WTC11 (cell line): ENCODE results near the gene GIGYF2. TPM values are rescaled to one million over a fixed set of nuclear protein-coding genes. Genes with fewer than 3 reads are reported as not detected.

ENCODE experiments used
- CBFB ChIP-seq: sonication (generic); formaldehyde crosslinking; IDR thresholded peaks from 2 replicates; pipeline ENCODE4 v1.8.1; 2022; ENCODE audit warnings: mild to moderate bottlenecking, low read depth, missing genetic modification reagents
- ESRRA ChIP-seq: sonication (generic); formaldehyde crosslinking; IDR thresholded peaks from 2 replicates; pipeline ENCODE4 v1.8.1; 2022; ENCODE audit warnings: mild to moderate bottlenecking, missing genetic modification reagents, borderline replicate concordance
- FOXJ3 ChIP-seq: sonication (generic); formaldehyde crosslinking; IDR thresholded peaks from 2 replicates; pipeline ENCODE4 v1.9.0; 2021; ENCODE audit warnings: missing genetic modification reagents, mild to moderate bottlenecking, borderline replicate concordance
- FOXK1 ChIP-seq: sonication (generic); formaldehyde crosslinking; IDR thresholded peaks from 2 replicates; pipeline ENCODE4 v1.8.0; 2022; ENCODE audit warnings: mild to moderate bottlenecking, moderate library complexity, missing genetic modification reagents
- JAZF1 ChIP-seq: fragments of 250-450 bp; sonication (Bioruptor Pico); IDR thresholded peaks from 2 replicates; pipeline ENCODE4 v1.9.0; 2021; ENCODE audit warnings: moderate library complexity, mild to moderate bottlenecking, inconsistent platforms
- KAT7 ChIP-seq: sonication (generic); formaldehyde crosslinking; IDR thresholded peaks from 2 replicates; pipeline ENCODE4 v1.8.1; 2023; ENCODE audit warnings: missing genetic modification reagents, mild to moderate bottlenecking, borderline replicate concordance
- NR3C1 ChIP-seq: sonication (generic); formaldehyde crosslinking; conservative IDR thresholded peaks from 2 replicates; pipeline ENCODE4 v1.8.1; 2023; ENCODE audit warnings: low read depth, mild to moderate bottlenecking, missing genetic modification reagents
- RELA ChIP-seq: sonication (generic); formaldehyde crosslinking; IDR thresholded peaks from 2 replicates; pipeline ENCODE4 v1.8.1; 2022; ENCODE audit warnings: missing genetic modification reagents, mild to moderate bottlenecking, borderline replicate concordance
- SP1 ChIP-seq: sonication (generic); formaldehyde crosslinking; conservative IDR thresholded peaks from 2 replicates; pipeline ENCODE4 v1.8.1; 2022; ENCODE audit warnings: missing genetic modification reagents
- TP53 ChIP-seq: sonication (generic); formaldehyde crosslinking; IDR thresholded peaks from 2 replicates; pipeline ENCODE4 v1.8.1; 2023; ENCODE audit warnings: mild to moderate bottlenecking, missing genetic modification reagents
- total RNA-seq: library from RNA; stranded (reverse); gene quantifications from 3 replicates; pipeline ENCODE4 v1.2.3, GENCODE V29; 2021
- TF ChIP-seq, protein P1 (sequence below): sonication (generic); formaldehyde crosslinking; IDR thresholded peaks from 2 replicates; pipeline ENCODE4 v1.8.0; 2022; ENCODE audit warnings: mild to moderate bottlenecking, missing genetic modification reagents
- TF ChIP-seq, protein P2 (sequence below): sonication (generic); formaldehyde crosslinking; IDR thresholded peaks from 2 replicates; pipeline ENCODE4 v1.8.1; 2022; ENCODE audit warnings: low read depth, missing genetic modification reagents, borderline replicate concordance
- TF ChIP-seq, protein P3 (sequence below): sonication (generic); formaldehyde crosslinking; IDR thresholded peaks from 2 replicates; pipeline ENCODE4 v1.8.1; 2023; ENCODE audit warnings: mild to moderate bottlenecking, missing genetic modification reagents, moderate library complexity
- TF ChIP-seq, protein P4 (sequence below): sonication (generic); formaldehyde crosslinking; IDR thresholded peaks from 2 replicates; pipeline ENCODE4 v1.8.1; 2023; ENCODE audit warnings: mild to moderate bottlenecking, missing genetic modification reagents
- TF ChIP-seq, protein P5 (sequence below): sonication (generic); formaldehyde crosslinking; IDR thresholded peaks from 2 replicates; pipeline ENCODE4 v1.8.0; 2023; ENCODE audit warnings: missing genetic modification reagents
- TF ChIP-seq, protein P6 (sequence below): sonication (generic); formaldehyde crosslinking; IDR thresholded peaks from 2 replicates; pipeline ENCODE4 v1.8.1; 2022; ENCODE audit warnings: missing genetic modification reagents, borderline replicate concordance
- TF ChIP-seq, protein P7 (sequence below): sonication (generic); formaldehyde crosslinking; IDR thresholded peaks from 2 replicates; pipeline ENCODE4 v1.8.1; 2022; ENCODE audit warnings: mild to moderate bottlenecking, moderate library complexity, missing genetic modification reagents
- TF ChIP-seq, protein P8 (sequence below): fragments of 250-450 bp; sonication (Bioruptor Pico); IDR thresholded peaks from 2 replicates; pipeline ENCODE4 v1.9.0; 2021; ENCODE audit warnings: mild to moderate bottlenecking
- TF ChIP-seq, protein P9 (sequence below): fragments of 250-450 bp; sonication (Bioruptor Pico); IDR thresholded peaks from 2 replicates; pipeline ENCODE4 v1.9.0; 2021; ENCODE audit warnings: moderate library complexity, mild to moderate bottlenecking, inconsistent platforms, borderline replicate concordance
- TF ChIP-seq, protein P10 (sequence below): fragments of 250-450 bp; sonication (Bioruptor Pico); IDR thresholded peaks from 2 replicates; pipeline ENCODE4 v1.8.0; 2021; ENCODE audit warnings: mild to moderate bottlenecking

Gene GIGYF2
- total RNA-seq, 1 experiment from 2014 or later = 53.1 TPM

DNA sequence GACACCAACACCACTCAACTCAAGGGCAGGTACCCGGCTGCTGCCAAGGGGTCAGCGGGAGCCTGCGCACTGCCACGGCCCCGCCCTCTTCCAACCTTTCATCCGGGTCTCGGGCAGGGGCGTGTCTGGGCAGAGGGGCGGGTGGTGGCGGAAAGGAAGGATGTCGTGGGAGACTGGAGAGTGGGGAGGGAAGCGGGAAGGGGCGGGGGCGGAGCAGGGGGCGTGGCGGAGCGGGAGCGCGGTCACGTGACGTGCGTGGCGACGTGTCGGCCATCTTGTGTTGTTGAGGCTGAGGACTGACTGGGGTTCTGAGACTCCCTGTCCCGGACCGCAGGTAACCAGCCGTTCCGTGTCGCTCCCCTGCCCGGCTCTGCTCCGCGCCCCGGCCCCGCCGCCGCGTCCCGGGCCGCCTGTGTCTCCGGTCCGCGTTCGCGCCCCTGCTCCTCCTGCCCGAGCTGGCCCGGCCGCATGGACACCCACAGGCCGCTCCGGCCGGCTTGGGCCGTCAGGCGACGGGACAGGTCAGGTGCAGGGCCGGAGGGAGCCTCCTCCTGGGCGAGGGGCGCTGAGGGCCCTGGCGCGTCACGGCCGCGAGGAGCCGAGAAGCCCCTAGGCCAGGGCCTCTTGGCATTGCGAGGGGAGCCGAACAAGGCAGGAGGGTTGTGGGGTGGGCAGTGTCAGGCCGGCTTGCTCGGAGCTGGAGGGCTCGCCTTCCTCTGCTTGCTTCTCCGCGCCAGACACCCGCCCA lies at the start of gene GIGYF2 (continued):
- TF ChIP-seq KAT7 (CRISPR knock-in tag) (peak; percentile 85; the same call in 1 of the 2 replicates), JAZF1 (CRISPR knock-in tag) (no peak), NR3C1 (CRISPR knock-in tag) (0 out of 2 replicates have a peak, but pooled peaks have one; percentile 44), SP1 (CRISPR knock-in tag) (peak; percentile 89), CBFB (CRISPR knock-in tag) (peak; percentile 84), TP53 (CRISPR knock-in tag) (peak; percentile 79), FOXJ3 (no peak), FOXK1 (CRISPR knock-in tag) (peak; percentile 75), ESRRA (peak; percentile 72; the same call in 1 of the 2 replicates), RELA (CRISPR knock-in tag) (peak; percentile 41; the same call in 1 of the 2 replicates)
- TF ChIP-seq, protein P1, sequence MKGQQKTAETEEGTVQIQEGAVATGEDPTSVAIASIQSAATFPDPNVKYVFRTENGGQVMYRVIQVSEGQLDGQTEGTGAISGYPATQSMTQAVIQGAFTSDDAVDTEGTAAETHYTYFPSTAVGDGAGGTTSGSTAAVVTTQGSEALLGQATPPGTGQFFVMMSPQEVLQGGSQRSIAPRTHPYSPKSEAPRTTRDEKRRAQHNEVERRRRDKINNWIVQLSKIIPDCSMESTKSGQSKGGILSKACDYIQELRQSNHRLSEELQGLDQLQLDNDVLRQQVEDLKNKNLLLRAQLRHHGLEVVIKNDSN (CRISPR knock-in tag) = peak; percentile 90
- TF ChIP-seq, protein P2, sequence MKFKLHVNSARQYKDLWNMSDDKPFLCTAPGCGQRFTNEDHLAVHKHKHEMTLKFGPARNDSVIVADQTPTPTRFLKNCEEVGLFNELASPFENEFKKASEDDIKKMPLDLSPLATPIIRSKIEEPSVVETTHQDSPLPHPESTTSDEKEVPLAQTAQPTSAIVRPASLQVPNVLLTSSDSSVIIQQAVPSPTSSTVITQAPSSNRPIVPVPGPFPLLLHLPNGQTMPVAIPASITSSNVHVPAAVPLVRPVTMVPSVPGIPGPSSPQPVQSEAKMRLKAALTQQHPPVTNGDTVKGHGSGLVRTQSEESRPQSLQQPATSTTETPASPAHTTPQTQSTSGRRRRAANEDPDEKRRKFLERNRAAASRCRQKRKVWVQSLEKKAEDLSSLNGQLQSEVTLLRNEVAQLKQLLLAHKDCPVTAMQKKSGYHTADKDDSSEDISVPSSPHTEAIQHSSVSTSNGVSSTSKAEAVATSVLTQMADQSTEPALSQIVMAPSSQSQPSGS (CRISPR knock-in tag) = no peak
- TF ChIP-seq, protein P3, sequence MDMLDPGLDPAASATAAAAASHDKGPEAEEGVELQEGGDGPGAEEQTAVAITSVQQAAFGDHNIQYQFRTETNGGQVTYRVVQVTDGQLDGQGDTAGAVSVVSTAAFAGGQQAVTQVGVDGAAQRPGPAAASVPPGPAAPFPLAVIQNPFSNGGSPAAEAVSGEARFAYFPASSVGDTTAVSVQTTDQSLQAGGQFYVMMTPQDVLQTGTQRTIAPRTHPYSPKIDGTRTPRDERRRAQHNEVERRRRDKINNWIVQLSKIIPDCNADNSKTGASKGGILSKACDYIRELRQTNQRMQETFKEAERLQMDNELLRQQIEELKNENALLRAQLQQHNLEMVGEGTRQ (CRISPR knock-in tag) = peak; percentile 97
- TF ChIP-seq, protein P4, sequence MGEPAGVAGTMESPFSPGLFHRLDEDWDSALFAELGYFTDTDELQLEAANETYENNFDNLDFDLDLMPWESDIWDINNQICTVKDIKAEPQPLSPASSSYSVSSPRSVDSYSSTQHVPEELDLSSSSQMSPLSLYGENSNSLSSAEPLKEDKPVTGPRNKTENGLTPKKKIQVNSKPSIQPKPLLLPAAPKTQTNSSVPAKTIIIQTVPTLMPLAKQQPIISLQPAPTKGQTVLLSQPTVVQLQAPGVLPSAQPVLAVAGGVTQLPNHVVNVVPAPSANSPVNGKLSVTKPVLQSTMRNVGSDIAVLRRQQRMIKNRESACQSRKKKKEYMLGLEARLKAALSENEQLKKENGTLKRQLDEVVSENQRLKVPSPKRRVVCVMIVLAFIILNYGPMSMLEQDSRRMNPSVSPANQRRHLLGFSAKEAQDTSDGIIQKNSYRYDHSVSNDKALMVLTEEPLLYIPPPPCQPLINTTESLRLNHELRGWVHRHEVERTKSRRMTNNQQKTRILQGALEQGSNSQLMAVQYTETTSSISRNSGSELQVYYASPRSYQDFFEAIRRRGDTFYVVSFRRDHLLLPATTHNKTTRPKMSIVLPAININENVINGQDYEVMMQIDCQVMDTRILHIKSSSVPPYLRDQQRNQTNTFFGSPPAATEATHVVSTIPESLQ = no peak
- TF ChIP-seq, protein P5, sequence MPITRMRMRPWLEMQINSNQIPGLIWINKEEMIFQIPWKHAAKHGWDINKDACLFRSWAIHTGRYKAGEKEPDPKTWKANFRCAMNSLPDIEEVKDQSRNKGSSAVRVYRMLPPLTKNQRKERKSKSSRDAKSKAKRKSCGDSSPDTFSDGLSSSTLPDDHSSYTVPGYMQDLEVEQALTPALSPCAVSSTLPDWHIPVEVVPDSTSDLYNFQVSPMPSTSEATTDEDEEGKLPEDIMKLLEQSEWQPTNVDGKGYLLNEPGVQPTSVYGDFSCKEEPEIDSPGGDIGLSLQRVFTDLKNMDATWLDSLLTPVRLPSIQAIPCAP (CRISPR knock-in tag) = 0 out of 2 replicates have a peak, but pooled peaks have one; percentile 15
- TF ChIP-seq, protein P6, sequence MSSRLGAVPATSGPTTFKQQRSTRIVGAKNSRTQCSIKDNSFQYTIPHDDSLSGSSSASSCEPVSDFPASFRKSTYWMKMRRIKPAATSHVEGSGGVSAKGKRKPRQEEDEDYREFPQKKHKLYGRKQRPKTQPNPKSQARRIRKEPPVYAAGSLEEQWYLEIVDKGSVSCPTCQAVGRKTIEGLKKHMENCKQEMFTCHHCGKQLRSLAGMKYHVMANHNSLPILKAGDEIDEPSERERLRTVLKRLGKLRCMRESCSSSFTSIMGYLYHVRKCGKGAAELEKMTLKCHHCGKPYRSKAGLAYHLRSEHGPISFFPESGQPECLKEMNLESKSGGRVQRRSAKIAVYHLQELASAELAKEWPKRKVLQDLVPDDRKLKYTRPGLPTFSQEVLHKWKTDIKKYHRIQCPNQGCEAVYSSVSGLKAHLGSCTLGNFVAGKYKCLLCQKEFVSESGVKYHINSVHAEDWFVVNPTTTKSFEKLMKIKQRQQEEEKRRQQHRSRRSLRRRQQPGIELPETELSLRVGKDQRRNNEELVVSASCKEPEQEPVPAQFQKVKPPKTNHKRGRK (CRISPR knock-in tag) = no peak
- TF ChIP-seq, protein P7, sequence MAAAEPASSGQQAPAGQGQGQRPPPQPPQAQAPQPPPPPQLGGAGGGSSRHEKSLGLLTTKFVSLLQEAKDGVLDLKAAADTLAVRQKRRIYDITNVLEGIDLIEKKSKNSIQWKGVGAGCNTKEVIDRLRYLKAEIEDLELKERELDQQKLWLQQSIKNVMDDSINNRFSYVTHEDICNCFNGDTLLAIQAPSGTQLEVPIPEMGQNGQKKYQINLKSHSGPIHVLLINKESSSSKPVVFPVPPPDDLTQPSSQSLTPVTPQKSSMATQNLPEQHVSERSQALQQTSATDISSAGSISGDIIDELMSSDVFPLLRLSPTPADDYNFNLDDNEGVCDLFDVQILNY (CRISPR knock-in tag) = 0 out of 2 replicates have a peak, but pooled peaks have one; percentile 81
- TF ChIP-seq, protein P8, sequence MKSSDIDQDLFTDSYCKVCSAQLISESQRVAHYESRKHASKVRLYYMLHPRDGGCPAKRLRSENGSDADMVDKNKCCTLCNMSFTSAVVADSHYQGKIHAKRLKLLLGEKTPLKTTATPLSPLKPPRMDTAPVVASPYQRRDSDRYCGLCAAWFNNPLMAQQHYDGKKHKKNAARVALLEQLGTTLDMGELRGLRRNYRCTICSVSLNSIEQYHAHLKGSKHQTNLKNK (CRISPR knock-in tag) = no peak
- TF ChIP-seq, protein P9, sequence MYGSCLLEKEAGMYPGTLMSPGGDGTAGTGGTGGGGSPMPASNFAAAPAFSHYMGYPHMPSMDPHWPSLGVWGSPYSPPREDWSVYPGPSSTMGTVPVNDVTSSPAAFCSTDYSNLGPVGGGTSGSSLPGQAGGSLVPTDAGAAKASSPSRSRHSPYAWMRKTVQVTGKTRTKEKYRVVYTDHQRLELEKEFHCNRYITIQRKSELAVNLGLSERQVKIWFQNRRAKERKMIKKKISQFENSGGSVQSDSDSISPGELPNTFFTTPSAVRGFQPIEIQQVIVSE = no peak
- TF ChIP-seq, protein P10, sequence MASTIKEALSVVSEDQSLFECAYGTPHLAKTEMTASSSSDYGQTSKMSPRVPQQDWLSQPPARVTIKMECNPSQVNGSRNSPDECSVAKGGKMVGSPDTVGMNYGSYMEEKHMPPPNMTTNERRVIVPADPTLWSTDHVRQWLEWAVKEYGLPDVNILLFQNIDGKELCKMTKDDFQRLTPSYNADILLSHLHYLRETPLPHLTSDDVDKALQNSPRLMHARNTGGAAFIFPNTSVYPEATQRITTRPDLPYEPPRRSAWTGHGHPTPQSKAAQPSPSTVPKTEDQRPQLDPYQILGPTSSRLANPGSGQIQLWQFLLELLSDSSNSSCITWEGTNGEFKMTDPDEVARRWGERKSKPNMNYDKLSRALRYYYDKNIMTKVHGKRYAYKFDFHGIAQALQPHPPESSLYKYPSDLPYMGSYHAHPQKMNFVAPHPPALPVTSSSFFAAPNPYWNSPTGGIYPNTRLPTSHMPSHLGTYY = no peak
